OCI-M2 (cell line): ENCODE data around the gene LRRK1.

Experiments
- DNase-seq: peaks from one replicate; lab custom pipeline; 2025; ENCODE audit not compliant: unreplicated experiment; lab: John Stamatoyannopoulos, UW

LRRK1 gene

DNA sequence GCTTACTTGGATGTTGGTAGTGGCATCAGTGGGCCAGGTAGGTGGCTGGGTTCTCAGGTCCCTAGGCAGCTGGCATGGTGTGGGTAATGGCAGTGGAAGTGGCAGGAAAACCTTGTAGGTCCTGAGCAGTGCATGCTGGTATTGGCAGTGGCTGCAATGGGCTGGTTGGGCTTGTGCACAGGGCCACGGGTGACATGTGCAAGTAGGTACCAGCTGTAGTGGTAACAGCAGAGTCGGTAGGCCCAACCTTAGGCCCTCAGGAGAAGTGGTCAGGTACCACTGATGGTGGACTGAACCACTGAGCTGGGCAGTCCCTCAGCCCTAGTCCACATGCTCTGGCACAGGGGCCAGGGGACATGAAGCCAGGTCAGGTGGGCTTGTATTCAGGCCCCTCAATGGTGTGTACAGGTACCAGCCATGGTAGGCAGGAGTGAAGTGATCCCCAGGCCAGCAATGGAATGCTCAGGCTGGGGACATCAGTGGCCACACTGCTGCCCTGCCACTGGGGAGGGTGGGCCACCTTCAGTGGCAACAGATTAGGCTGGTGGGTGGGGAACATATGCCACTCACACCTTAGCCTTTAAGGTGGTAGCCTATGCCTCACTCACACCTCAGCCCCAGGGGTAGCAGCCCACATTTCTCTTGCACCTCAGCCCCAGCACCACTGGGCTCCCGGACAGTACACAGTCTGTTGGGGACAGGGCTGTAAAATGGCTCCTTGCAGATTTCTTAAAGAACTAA is 118.1 kb downstream of the LRRK1 start:
- no peak for DNase-seq

DNA sequence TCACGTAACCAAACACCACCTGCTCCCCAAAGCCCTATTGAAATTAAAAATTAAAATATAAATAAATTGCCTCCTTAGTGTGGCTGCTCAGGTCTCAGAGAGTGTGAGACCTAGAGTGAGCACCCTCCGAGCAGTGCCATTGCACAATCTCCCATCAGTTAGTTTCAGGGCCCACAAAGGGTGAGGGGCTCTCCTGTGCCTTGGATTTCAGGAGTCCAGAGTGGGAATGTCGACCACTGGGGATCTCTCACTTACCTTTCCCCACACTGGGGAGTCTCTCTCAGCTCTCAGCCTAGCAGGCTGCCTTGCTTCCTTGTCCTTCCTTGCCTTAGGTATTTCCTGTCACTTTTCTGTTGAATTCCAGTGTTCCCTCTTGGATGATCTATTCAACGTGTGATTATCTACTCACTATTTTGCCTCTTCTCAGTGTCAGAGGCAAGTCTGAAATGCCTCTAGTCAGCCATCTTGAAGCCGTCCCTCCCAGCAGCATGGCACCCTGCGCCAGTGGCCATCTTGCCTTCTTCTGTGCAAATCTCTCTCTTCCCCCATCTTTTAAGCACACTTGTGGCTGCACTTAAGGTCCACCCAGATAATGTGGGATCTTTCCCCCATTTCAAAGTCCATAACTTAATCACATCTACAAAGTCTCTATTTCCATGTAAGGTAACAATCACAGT is 119.3 kb downstream of the LRRK1 start:
- no peak for DNase-seq

DNA sequence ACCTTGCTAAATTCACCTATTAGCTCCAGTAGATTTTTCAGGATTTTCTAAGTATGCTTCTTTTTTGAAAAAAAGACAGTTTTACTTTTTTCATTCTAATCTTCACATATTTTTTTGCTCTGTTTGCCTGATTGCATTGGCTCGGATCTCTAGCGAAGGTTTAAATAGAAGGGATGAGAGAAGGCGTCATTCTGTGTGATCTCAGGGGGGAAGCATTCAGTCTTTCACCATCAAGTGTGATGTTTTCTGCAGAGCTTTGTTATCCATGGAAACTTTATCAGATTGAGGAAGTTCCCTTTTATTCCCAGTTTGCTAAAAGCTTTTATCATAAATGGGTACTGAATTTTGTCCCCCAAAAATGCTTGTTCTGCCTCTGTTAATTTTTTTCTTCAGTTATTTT is 120.3 kb downstream of the LRRK1 start:
- DNase-seq, result no peak

DNA sequence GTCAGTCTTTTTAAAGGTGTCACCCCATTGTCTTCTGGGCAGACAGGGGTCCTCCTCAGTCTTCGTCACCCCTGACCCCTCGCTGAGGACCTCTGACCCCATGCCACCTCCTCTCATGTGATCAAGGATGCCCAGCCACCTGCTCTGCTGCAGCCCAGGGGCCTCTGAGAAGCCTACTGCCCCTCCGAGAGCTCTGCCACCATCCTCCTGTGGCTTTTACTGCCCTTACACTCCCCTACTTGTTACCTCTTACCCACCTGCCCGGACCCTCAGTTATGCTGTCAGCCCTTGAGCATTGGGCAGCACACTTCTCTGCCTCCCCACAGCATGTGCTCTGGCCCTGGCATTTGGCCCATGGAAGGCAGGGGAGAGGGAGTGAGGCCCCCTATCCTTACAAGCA is 123.2 kb downstream of the LRRK1 start:
- DNase-seq, result no peak

DNA sequence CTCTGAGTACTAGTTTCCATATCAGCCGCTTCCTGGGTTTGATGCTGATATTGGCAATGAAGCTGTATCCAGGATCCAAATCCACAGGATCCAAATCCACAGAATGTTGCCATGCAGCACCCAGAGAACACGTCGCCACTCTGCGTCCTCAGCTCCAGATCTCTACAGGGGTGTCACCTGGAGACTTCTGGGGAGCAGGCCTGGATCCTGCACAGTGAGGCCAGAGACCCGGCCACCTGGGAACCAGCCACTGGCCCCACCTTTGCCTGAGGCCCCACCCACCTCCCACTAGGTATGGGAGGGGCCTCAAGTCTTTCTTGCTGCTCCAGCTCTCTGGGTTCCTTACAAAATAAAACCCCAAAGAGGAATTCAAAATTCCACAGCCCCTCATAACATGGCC is 123.9 kb downstream of the LRRK1 start:
- DNase-seq, result no peak

DNA sequence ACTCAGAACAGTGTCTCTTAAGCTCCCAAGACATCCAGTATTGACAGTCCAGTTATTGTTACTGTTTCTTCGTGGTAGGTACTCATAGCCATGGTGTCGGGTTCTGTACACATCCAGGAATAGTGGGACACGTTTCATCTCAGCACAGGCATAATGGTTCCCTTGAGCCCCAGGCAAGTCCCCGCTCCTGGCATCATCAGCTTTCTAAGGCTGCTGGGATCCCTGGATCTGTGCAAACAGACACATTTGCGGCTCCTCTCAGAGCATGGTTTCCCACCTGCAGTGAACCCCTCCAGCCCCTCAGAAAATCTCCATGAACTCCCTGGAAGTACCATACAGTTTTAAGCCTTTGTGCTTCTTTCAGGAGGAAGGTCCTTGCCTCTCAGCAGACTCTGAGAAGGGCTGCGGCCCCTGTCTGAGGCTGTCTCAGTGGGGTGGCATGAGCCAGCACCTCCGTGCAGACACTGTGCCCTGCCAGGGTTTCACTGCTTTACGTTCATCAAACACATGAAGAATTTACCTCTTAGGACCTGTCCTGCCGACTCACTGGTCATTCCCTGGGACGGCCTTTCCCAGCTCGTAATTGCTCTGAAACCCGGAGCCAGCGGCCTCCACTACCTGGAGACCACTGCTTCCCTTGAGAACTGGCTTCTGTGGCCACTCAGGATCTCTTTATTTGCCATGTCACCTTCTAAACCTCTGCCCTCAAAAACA is 124.9 kb downstream of the LRRK1 start:
- no peak for DNase-seq

DNA sequence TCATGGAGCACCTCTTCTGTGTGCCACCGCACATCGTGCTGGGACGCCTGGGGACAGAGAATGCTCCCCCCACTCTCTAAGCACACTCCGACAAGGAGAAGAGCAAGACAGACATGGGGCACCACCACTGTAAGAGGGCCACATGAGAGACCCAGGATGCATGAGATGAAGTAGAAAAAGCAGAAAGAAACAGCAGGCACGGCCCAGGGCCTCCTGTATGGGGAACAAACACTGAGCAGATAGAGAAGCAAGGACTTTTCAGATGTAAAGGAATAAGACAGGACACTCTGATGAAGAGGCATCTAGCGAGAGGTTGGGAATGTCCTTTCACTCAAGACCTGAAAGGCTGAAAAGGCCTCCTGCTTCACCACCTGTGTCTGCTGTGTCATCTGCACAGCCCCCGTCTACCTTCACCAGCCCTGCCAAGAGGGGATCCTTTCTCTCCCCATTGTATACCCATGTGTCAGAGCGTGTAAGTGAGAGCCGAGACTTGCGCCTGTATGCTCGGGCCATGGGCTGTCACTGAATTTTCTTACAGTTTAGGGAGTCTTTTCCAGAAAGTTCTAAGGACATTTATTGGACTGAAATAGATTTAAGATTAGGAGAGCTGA is 125.6 kb downstream of the LRRK1 start:
- DNase-seq, result no peak

DNA sequence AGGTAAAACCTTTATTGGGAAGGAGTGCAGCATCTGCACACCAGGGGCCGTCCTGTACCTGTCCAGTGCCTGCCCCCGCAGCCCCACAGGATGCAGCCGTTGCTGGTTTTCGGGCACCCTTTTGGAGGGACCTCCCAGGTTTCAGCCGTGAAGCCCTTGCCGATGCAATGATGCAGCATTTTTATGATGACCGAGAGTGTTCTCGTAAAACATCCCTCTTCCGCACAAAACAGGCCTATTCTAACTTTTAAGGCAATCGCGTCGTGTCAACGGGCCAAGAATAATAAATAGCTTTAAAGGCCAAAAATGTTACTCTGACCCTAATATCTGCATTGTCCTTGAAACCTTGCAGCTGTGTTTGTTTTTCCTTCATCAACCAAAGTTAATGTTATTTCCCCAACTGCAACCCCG is 126.1 kb downstream of the LRRK1 start:
- no peak for DNase-seq

DNA sequence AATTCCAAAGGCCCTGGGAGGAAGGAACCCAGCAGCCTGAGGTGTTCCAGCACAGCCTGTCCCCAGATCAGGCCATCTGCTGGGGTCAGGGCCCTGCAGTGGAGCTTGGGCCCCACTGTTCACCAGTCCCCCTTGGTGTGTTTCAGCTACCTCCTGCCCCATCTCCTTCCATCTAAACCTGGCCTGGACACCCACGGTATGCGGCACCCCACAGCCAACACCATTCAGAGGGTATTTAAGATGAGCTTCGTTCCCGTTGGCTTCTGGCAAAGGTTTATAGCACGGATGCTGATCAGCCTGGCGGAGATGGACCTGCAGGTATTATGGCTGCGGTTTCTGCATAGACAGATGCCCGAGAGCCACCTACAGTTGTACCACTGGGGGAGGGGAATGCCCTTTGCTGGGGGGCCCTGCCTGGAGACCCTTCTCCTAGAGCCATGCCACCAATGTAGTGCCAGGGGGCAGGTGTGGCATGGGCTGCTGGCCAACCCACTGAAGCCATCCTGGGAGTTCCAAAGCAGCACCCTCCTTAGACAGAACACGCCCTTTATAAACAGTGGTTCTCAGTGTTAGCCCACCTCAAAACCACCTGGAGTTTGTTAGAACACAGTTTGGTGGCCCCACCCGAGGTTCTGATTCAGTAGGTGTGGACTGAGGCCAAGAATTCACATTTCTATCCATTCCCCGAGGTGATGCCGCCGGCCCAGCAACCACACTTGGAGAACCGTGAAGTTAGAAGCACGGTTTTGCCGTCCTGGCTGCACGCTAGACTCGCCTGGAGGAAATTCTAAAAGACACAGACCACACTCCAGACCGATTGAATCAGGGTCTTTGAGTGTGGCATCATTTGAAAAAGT is 126.9 kb downstream of the LRRK1 start:
- DNase-seq, result no peak

DNA sequence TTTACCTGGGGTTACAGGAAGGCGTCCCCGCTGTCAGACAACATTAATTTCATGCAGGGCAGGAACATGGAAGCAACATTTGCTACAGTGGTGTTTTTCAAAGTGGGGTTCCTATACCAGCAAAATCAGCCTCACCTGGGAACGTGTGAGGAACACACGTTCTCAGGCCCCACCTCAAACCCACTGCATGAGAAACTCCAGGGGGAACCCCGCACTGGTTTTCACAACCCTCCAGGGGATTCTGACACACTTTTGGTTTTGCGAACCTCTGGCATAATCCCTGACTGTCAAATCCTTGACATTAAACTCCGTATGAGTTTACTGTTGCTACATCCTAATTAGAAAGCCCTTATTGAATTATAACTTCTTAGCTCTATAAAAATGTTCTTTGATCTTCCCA is 127.7 kb downstream of the LRRK1 start:
- no peak for DNase-seq

DNA sequence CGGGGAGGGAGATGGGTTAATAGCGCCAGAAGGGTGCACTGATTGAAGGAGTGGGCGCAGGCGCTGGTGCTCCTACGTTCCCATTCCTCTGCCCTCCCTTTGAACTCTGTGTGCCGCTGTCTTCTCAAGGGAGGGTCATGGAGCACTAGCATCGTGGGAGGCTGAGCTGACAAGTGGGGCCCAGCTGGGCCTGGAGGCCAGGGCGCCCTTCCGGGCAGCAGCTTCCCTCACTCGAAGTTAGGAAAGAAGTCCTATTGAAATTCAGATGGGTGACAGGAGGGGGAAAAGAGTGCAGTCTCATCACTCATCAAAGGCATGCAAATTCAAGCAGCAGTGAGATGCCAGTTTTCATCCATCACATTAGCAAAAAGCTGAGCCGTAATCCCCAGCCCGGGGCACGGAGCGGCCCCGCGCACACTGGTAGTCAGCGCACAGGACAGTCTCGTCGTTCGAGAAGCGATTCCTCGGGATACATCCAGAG is 128.2 kb downstream of the LRRK1 start:
- no peak for DNase-seq

DNA sequence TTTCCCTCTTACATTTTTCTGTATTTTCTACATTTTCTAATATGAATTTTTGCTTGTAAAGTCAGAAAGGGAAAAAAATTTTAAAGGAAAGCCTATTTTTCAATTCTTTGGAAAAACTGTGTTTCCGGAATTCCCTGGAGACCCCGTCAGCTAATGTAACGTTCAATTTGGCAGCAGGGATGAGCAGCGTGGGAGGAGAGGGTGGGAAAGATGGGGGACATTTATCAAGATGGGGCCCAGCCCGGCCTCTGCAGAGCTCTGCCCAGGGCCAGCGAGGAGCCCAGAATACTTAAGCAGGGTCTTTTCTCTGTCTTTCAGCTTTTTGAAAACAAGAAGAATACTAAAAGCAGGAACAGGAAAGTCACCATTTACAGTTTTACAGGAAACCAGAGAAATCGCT is 129.0 kb downstream of the LRRK1 start:
- no peak for DNase-seq

DNA sequence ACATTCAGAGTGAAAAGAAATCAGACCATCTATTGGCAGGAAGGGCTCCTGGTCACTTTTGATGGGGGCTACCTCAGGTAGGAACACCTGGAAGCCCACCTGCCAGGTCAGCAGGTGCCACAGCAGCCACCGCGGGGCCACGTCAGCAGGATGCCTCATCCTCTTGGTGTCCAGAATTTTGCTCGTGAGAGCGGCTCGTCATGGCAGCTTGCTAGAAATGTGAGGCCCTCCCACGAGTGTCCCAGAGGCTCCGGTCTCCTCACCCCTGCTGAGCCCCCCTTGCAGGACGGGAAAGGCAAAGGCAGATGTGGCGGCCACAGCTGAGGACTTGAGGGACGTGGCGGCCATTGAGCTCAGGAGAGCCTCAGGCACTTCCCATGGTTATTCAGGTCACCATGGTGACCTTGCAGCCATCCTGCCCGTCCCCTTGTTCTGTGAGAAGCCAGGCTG is 129.4 kb downstream of the LRRK1 start:
- DNase-seq, result no peak

DNA sequence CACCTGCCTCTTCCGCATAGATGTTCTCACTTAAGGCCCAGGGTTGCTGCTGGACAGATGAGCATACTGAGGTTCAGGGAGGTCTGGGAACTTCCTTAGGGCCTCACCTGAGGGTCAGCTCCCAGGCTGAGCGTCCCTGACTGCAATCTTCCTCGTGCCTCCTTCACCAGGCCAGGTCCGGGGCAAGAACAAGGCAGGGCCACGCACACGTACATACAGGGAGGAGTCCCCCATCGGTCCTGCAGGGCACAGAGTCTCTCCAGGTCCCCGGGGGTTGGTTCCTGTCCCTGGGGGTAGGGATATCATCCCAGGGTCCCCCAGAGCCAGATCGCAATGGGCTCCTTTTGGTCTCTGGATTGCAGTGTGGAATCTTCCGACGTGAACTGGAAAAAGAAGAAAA is 130.1 kb downstream of the LRRK1 start:
- no peak for DNase-seq

DNA sequence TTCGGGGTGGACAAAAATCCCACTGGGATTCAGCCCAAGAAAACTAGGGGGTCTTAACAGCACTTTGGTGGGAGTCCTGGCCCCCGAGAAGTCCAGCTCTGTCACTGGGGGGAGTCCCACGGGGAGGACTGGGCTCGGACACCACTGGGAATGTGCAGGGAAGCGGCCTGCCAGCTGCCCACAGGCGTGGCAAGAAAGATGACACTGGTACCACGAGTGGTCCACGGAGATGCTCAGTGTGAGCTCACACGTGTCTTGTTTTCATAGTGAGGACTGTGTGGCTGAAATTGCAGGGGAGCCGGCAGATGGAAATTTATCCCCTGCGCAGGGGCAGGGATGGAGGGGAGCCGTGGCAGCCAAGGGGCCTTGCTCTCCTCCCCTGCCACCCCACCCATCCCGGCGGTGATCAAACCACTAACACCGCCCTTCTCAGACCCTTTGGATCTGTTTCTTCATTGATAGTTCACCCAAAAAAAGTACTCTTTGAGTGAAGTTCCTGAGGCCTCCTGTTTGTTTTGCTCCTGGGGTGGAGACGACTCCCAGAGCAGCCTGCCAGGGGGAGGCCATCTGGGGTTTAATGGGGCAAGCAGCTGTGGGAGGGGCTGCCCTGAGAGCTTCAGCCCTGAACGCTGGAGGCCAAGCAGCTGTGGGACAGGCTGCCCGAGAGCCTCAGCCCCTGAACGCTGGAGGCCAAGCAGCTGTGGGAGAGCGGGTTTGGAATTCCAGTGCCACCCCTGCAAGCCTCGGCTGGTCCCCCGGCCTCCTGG is 130.9 kb downstream of the LRRK1 start:
- DNase-seq, result no peak

DNA sequence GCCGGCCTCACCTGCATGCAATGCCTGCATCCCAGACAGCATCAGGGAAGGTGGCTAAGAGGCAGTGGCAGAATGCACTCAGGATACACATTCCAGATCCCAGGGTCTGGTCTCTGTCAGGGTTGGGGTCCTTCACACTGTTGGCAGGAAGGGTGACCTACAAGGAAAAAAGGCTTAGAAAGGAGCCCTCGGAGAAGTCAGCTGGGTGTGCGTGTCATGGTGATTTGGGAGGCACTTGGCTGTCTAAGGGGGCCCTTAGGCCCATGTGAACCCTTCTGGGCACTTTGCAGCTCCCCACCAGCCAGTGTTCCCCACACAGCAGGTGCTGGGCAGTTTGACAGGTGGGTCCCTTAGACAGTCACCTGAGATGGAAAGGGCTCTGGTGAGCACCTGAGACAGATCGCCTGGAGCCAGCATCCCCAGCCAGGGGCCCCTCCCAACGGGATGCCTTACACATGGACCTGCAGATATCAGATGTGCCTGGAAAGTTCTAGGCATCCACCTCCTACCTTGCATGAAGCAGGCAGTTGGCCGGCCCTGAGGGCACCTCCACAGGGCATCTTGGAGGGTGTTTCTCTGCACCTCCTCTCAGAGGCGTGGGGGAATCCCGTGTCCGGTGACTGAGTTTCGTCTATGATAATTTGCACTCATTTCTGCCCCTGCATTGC is 131.6 kb downstream of the LRRK1 start:
- no peak for DNase-seq

DNA sequence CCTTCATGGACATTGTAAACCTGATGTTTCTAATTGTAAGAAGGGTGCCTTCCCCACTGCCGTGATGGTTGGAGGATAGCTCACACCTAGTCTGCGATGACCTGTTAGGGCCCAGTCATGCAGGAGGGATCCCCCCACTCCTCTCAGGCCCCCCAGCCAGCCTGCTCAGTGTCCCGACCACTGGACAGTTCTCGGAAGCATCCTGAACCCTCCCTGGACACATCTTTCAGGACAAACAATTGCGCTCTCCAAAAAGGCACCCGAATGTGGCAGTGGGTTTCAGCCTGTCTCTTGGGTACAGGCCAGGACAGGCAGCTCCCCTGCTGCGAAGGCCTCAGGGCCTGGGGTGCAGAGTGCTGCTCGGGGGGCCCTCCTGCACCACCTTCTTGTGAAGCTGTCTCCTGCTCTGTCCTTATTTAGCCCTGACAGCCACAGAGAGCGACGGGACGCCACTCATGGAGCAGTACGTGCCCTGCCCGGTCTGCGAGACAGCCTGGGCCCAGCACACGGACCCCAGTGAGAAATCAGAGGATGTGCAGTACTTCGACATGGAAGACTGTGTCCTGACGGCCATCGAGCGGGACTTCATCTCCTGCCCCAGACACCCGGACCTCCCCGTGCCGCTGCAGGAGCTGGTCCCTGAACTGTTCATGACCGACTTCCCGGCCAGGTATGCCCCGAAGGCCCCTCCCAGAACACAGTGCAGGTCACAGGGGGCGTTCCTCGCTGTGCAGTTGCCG is 132.3 kb downstream of the LRRK1 start:
- no peak for DNase-seq

DNA sequence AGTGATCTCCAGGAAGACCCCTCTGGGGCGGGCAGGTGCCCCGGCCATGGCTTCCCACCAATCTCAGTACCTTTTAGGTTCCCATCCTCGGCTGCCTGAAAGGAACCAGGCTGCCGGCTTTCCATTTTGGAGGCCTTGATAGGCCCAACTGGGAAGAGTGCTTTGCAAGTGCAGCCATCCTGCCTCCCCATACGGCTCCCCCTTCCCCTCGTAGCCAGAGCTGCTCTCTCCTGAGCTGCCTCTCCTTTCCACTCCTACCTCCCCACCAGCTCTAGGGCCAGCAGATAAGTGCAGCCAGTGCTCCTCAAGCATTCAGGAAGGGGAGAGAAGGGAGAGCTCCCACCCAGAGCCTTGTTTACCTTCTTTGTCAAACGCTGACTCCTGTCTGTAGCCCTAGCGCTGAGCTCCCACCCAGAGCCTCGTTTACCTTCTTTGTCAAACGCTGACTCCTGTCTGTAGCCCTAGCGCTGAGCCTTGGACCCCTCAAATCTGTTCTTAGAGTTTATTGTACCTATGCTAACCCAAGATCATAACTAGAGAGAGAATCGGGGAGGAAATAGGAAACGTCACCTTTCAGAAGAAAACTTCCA is 133.0 kb downstream of the LRRK1 start:
- DNase-seq, result no peak
